Hepatocyte (in vitro differentiated cells): ENCODE measurements around the gene TMEM108. TPM values are rescaled to one million over a fixed set of nuclear protein-coding genes. Genes with fewer than 3 reads are reported as not detected.

Experiments
- DNase-seq: peaks from one replicate; pipeline ENCODE4 v3.0.0-alpha.2; 2016; ENCODE audit warnings: low spot score
- H2AFZ ChIP-seq: fragments of 200-600 bp; sonication (generic); 2 replicates; pipeline ENCODE4 v1.6.0; 2016; ENCODE audit warnings: antibody characterized with exemption, mild to moderate bottlenecking
- H3K27ac ChIP-seq: fragments of 200-600 bp; sonication (generic); 2 replicates; pipeline ENCODE4 v1.5.1; 2016; ENCODE audit warnings: mild to moderate bottlenecking
- H3K27me3 ChIP-seq: fragments of 200-600 bp; sonication (generic); 2 replicates; pipeline ENCODE4 v1.6.1; 2016
- H3K36me3 ChIP-seq: fragments of 200-600 bp; sonication (generic); replicated peaks from 2 replicates; pipeline ENCODE4 v1.5.1; 2016; ENCODE audit warnings: low read depth; ENCODE audit not compliant: insufficient read depth
- H3K4me1 ChIP-seq: fragments of 200-600 bp; sonication (generic); 2 replicates; pipeline ENCODE4 v1.5.1; 2016; ENCODE audit warnings: mild to moderate bottlenecking, moderate library complexity; ENCODE audit not compliant: insufficient read depth
- H3K4me2 ChIP-seq: fragments of 200-600 bp; sonication (generic); 2 replicates; pipeline ENCODE4 v1.6.0; 2016
- H3K4me3 ChIP-seq: fragments of 200-600 bp; sonication (generic); 2 replicates; pipeline ENCODE4 v1.5.1; 2016; ENCODE audit warnings: mild to moderate bottlenecking
- H3K79me2 ChIP-seq: fragments of 200-600 bp; sonication (generic); 2 replicates; pipeline ENCODE4 v1.6.0; 2017; ENCODE audit warnings: mild to moderate bottlenecking
- H3K9me2 ChIP-seq: fragments of 200-600 bp; sonication (generic); replicated peaks from 2 replicates; pipeline ENCODE4 v1.6.0; 2017; ENCODE audit warnings: mild to moderate bottlenecking; ENCODE audit not compliant: insufficient read depth
- H3K9me3 ChIP-seq: fragments of 200-600 bp; sonication (generic); 2 replicates; pipeline ENCODE4 v1.5.1; 2016; ENCODE audit warnings: low read depth, mild to moderate bottlenecking
- H4K20me1 ChIP-seq: fragments of 200-600 bp; sonication (generic); 2 replicates; pipeline ENCODE4 v1.6.0; 2016; ENCODE audit warnings: mild to moderate bottlenecking; ENCODE audit not compliant: insufficient read depth, poor library complexity, severe bottlenecking
- CTCF ChIP-seq: fragments of 200-600 bp; sonication (generic); IDR thresholded peaks from 2 replicates; pipeline ENCODE4 v1.5.1; 2016; ENCODE audit warnings: antibody characterized with exemption, mild to moderate bottlenecking; ENCODE audit not compliant: poor library complexity
- EZH2 ChIP-seq: fragments of 200-600 bp; sonication (generic); IDR thresholded peaks from 2 replicates; pipeline ENCODE4 v1.6.1; 2016; ENCODE audit warnings: antibody characterized with exemption, mild to moderate bottlenecking, borderline replicate concordance
- EZH2phosphoT487 ChIP-seq: fragments of 200-600 bp; sonication (generic); IDR thresholded peaks from one replicate; pipeline ENCODE4 v1.6.1; 2018; ENCODE audit warnings: antibody characterized with exemption, mild to moderate bottlenecking, low read depth, moderate library complexity; ENCODE audit not compliant: unreplicated experiment, severe bottlenecking
- WGBS: methylation state at CpG from one replicate; pipeline ENCODE4 v1.1.6; 2016; ENCODE audit warnings: low lambda C conversion rate; ENCODE audit errors: missing lambda C conversion rate; 5-methylcytosine and 5-hydroxymethylcytosine counted together
- polyA plus RNA-seq: library from polyadenylated mRNA; unstranded; fragments of >200 nt; fragmentation: Nextera tagmentation; extraction: Ambion mirVana; gene quantifications from 2 replicates; pipeline ENCODE4 v1.2.1, GENCODE V29; 2016
- total RNA-seq: library from RNA; depleted of rRNA; stranded (reverse); fragments of >200 nt; gene quantifications from 2 replicates; pipeline ENCODE4 v1.2.3, GENCODE V29; 2014

Gene TMEM108
- total and polyA plus RNA-seq, 2 experiments from 2014 or later, result 0.53 to 6.5 TPM

- Histone ChIP-seq H3K27ac (no peak overlapping the region), H3K36me3 (no peaks in the 10 kb centered on the region), H2AFZ (no peak overlapping the region), H3K4me1 (no peaks in the 10 kb centered on the region), H3K9me2 (no peaks in the 10 kb centered on the region), H4K20me1 (no peaks in the 10 kb centered on the region), H3K4me3 (no peak overlapping the region), H3K9me3 (no peaks in the 10 kb centered on the region), H3K79me2 (no peaks in the 10 kb centered on the region), H3K4me2 (no peak overlapping the region), H3K27me3 (no peaks in the 10 kb centered on the region)
- no peak for DNase-seq
- WGBS, result 95% methylated on average over 1 of the region's 1 CpG
- TF ChIP-seq EZH2, result no peak
- TF ChIP-seq EZH2phosphoT487, result no peak
- no peak for TF ChIP-seq CTCF
Observed at GRCh38 chr3:133371676-133372075, 333.5 kb downstream of the TMEM108 start.

- Histone ChIP-seq H3K4me1 (no peaks in the 10 kb centered on the region), H2AFZ (no peak overlapping the region), H3K4me2 (no peak overlapping the region), H4K20me1 (no peaks in the 10 kb centered on the region), H3K36me3 (no peaks in the 10 kb centered on the region), H3K4me3 (no peak overlapping the region), H3K79me2 (no peaks in the 10 kb centered on the region), H3K27me3 (no peaks in the 10 kb centered on the region), H3K9me3 (no peaks in the 10 kb centered on the region), H3K9me2 (no peaks in the 10 kb centered on the region), H3K27ac (no peak overlapping the region)
- DNase-seq, result no peak
- 82% methylated on average over 4 of the region's 4 CpGs for WGBS
- no peak for TF ChIP-seq CTCF
- no peak for TF ChIP-seq EZH2phosphoT487
- no peak for TF ChIP-seq EZH2
Observed at GRCh38 chr3:133374708-133375402, 336.7 kb downstream of the TMEM108 start.

- Histone ChIP-seq H3K9me2 (no peaks in the 10 kb centered on the region), H2AFZ (no peak overlapping the region), H3K79me2 (no peaks in the 10 kb centered on the region), H4K20me1 (no peaks in the 10 kb centered on the region), H3K27me3 (no peaks in the 10 kb centered on the region), H3K36me3 (no peaks in the 10 kb centered on the region), H3K4me1 (no peaks in the 10 kb centered on the region), H3K4me2 (no peak overlapping the region), H3K4me3 (no peak overlapping the region), H3K9me3 (no peaks in the 10 kb centered on the region), H3K27ac (no peak overlapping the region)
- DNase-seq, result no peak
- TF ChIP-seq CTCF (no peak), EZH2phosphoT487 (no peak), EZH2 (no peak)
Observed at GRCh38 chr3:133375403-133375745, 337.2 kb downstream of the TMEM108 start.
